K562 (cell line): ENCODE data around the gene TTC21A.

Experiments
- AFF4 ChIP-seq: sonication (generic); formaldehyde crosslinking; IDR thresholded peaks from 2 replicates; pipeline ENCODE4 v1.8.0; 2023; ENCODE audit warnings: mild to moderate bottlenecking, missing genetic modification reagents
- EP300 ChIP-seq: IDR thresholded peaks from 2 replicates; pipeline ENCODE4 v1.6.1; 2012; ENCODE audit warnings: low read length, improper control_type of control experiment
- EZH2 ChIP-seq: IDR thresholded peaks from 2 replicates; pipeline ENCODE4 v1.6.1; 2012; ENCODE audit warnings: low read depth, mild to moderate bottlenecking, inconsistent platforms, low read length, borderline replicate concordance
- FOXP4 ChIP-seq: sonication (generic); formaldehyde crosslinking; IDR thresholded peaks from 2 replicates; pipeline ENCODE4 v1.8.0; 2022; ENCODE audit warnings: mild to moderate bottlenecking, missing genetic modification reagents, borderline replicate concordance
- MLLT1 ChIP-seq, 2 experiments: fragments of 450-650 bp; IDR thresholded peaks; 2 replicates each; pipeline ENCODE4 v1.6.1; 2016
- SETDB1 ChIP-seq: IDR thresholded peaks from one replicate; pipeline ENCODE4 v1.6.1; 2012; ENCODE audit warnings: low read length, control low read depth, inconsistent platforms
- TFAM ChIP-seq: fragments of 250-450 bp; sonication (Bioruptor Pico); conservative IDR thresholded peaks from 2 replicates; pipeline ENCODE4 v1.5.0; 2021; ENCODE audit warnings: mild to moderate bottlenecking, moderate library complexity
- ZNF24 ChIP-seq: fragments of 450-650 bp; IDR thresholded peaks from 2 replicates; pipeline ENCODE4 v1.6.1; 2016
- ZNF274 ChIP-seq: IDR thresholded peaks from 2 replicates; pipeline ENCODE4 v1.6.1; 2011; ENCODE audit warnings: low read depth, mild to moderate bottlenecking, low read length, moderate library complexity, borderline replicate concordance
- ZNF668 ChIP-seq: fragments of 250-450 bp; sonication (Bioruptor Pico); IDR thresholded peaks from 2 replicates; pipeline ENCODE4 v1.8.0; 2022; ENCODE audit warnings: mild to moderate bottlenecking, inconsistent platforms
- ZNF764 ChIP-seq: fragments of 250-450 bp; sonication (Bioruptor Pico); IDR thresholded peaks from 2 replicates; pipeline ENCODE4 v1.4.0; 2020; ENCODE audit warnings: low read depth, mild to moderate bottlenecking, moderate library complexity

GRCh38 chr3:39187372-39188155 is 80.1 kb downstream of the TTC21A start:
- no peak for TF ChIP-seq ZNF274
- no peak for TF ChIP-seq MLLT1 (IDR thresholded peaks at IDR 0.05)
- no peak for TF ChIP-seq ZNF764 (CRISPR knock-in tag)
- TF ChIP-seq ZNF668 (CRISPR knock-in tag) = no peak
- TF ChIP-seq AFF4 (CRISPR knock-in tag) = no peak
- no peak for TF ChIP-seq TFAM (CRISPR knock-in tag)
- TF ChIP-seq EP300 = no peak
- no peak for TF ChIP-seq FOXP4 (CRISPR knock-in tag)
- no peak for TF ChIP-seq SETDB1
- no peak for TF ChIP-seq ZNF24
- no peak for TF ChIP-seq EZH2
